ENCODE data around the gene PXMP4. TPM values are rescaled to one million over a fixed set of nuclear protein-coding genes. Genes with fewer than 3 reads are reported as not detected.

The PXMP4 gene
- total RNA-seq, 1 donor from 2014 or later = 3.5 TPM

GRCh38 chr20:33766686-33767085 is 46.6 kb upstream of the PXMP4 start:
- H3K4me3 Mint-ChIP-seq = no peak overlapping the region
- Histone ChIP-seq H2AFZ (replicated peaks) (no peak overlapping the region), H3K9me3 (ENCODE audit: low read depth) (no peaks in the 10 kb centered on the region), H3K36me3 (no peaks in the 10 kb centered on the region), H4K20me1 (ENCODE audit: low read depth) (no peaks in the 10 kb centered on the region), H3K4me2 (no peak overlapping the region), H3K4me3 (no peak overlapping the region), H3F3A (ENCODE audit: low read depth) (no peaks in the 10 kb centered on the region), H3K4me1 (no peaks in the 10 kb centered on the region), H3K79me2 (ENCODE audit: low read depth) (no peaks in the 10 kb centered on the region), H3K9ac (no peak overlapping the region), H3K27ac (no peak overlapping the region), H3K27me3 (no peaks in the 10 kb centered on the region)
- no peaks in the 10 kb centered on the region for H3K9me3 Mint-ChIP-seq
- peaks cover 2% of the 10 kb centered on the region for H3K27me3 Mint-ChIP-seq (ENCODE audit: insufficient read depth, low read depth)
- H3K36me3 Mint-ChIP-seq = peaks cover 5% of the 10 kb centered on the region
- no peak for DNase-seq (ENCODE audit: low spot score)
- H3K27ac Mint-ChIP-seq = no peak overlapping the region
- no peaks in the 10 kb centered on the region for H3K4me1 Mint-ChIP-seq
- TF ChIP-seq EZH2phosphoT487 (IDR thresholded peaks at IDR 0.05) (no peak), CTCF (IDR thresholded peaks at IDR 0.05) (no peak), EZH2 (IDR thresholded peaks at IDR 0.05) (no peak)

- H3K36me3 Mint-ChIP-seq = peaks cover 5% of the 10 kb centered on the region
- Histone ChIP-seq H3F3A (ENCODE audit: low read depth) (no peaks in the 10 kb centered on the region), H3K27me3 (no peaks in the 10 kb centered on the region), H3K4me3 (no peak overlapping the region), H2AFZ (replicated peaks) (no peak overlapping the region), H3K9me3 (ENCODE audit: low read depth) (no peaks in the 10 kb centered on the region), H3K79me2 (ENCODE audit: low read depth) (no peaks in the 10 kb centered on the region), H3K27ac (no peak overlapping the region), H3K9ac (no peak overlapping the region), H3K4me1 (no peaks in the 10 kb centered on the region), H3K36me3 (no peaks in the 10 kb centered on the region), H3K4me2 (no peak overlapping the region), H4K20me1 (ENCODE audit: low read depth) (no peaks in the 10 kb centered on the region)
- DNase-seq (ENCODE audit: low spot score) = no peak
- H3K27me3 Mint-ChIP-seq (ENCODE audit: insufficient read depth, low read depth) = peaks cover 2% of the 10 kb centered on the region
- no peak overlapping the region for H3K4me3 Mint-ChIP-seq
- H3K27ac Mint-ChIP-seq = no peak overlapping the region
- no peaks in the 10 kb centered on the region for H3K4me1 Mint-ChIP-seq
- no peaks in the 10 kb centered on the region for H3K9me3 Mint-ChIP-seq
- TF ChIP-seq EZH2phosphoT487 (IDR thresholded peaks at IDR 0.05) (no peak), CTCF (IDR thresholded peaks at IDR 0.05) (no peak), EZH2 (IDR thresholded peaks at IDR 0.05) (no peak)
Measured at GRCh38 chr20:33765592-33765991, 45.5 kb upstream of the PXMP4 start.

GRCh38 chr20:33765099-33765498 is 45.0 kb upstream of the PXMP4 start:
- DNase-seq (ENCODE audit: low spot score) = no peak
- no peaks in the 10 kb centered on the region for H3K4me1 ChIP-seq
- no peaks in the 10 kb centered on the region for H3K27me3 ChIP-seq
- Mint-ChIP-seq H3K4me1 (no peaks in the 10 kb centered on the region), H3K27ac (no peak overlapping the region), H3K9me3 (no peaks in the 10 kb centered on the region), H3K36me3 (peaks cover 5% of the 10 kb centered on the region), H3K4me3 (no peak overlapping the region), H3K27me3 (ENCODE audit: insufficient read depth, low read depth) (peaks cover 2% of the 10 kb centered on the region)
- H4K20me1 ChIP-seq (ENCODE audit: low read depth) = no peaks in the 10 kb centered on the region
- no peak overlapping the region for H2AFZ ChIP-seq (replicated peaks)
- H3K27ac ChIP-seq = no peak overlapping the region
- H3F3A ChIP-seq (ENCODE audit: low read depth) = no peaks in the 10 kb centered on the region
- H3K4me3 ChIP-seq = no peak overlapping the region
- H3K9ac ChIP-seq = no peak overlapping the region
- no peaks in the 10 kb centered on the region for H3K79me2 ChIP-seq (ENCODE audit: low read depth)
- no peak overlapping the region for H3K4me2 ChIP-seq
- no peaks in the 10 kb centered on the region for H3K9me3 ChIP-seq (ENCODE audit: low read depth)
- TF ChIP-seq CTCF (IDR thresholded peaks at IDR 0.05) = no peak
- TF ChIP-seq EZH2 (IDR thresholded peaks at IDR 0.05) = no peak
- no peak for TF ChIP-seq EZH2phosphoT487 (IDR thresholded peaks at IDR 0.05)
- H3K36me3 ChIP-seq = no peaks in the 10 kb centered on the region

Measured in neural progenitor cell (in vitro differentiated cells).